GM12878 (cell line): ENCODE results near the gene UBE2M. TPM values are rescaled to one million over a fixed set of nuclear protein-coding genes. Genes with fewer than 3 reads are reported as not detected.

Experiments used
- ATAC-seq: fragments of 200-7000 bp; cut with Tn5 transposase; 3 replicates; pipeline ENCODE4 v1.9.1; 2020; ENCODE audit warnings: mild to moderate bottlenecking, moderate library complexity
- BruUV-seq: library from RNA; stranded (reverse); fragments of 400-500 nt; replicated peaks from 2 replicates; lab custom pipeline; 2021; lab: Mats Ljungman, UMichigan
- CTCF ChIA-PET: fragments of 300-600 bp; sonication (Branson Sonifier 250); formaldehyde crosslinking; extraction: SDS; loops from one replicate; lab custom pipeline; 2021; ENCODE audit warnings: inconsistent platforms; lab: Yijun Ruan, JAX
- POLR2A ChIA-PET: fragments of 350-600 bp; formaldehyde crosslinking; extraction: SDS; loops from one replicate; lab custom pipeline; 2021; ENCODE audit warnings: inconsistent platforms; lab: Charles Lee
- RAD21 ChIA-PET: fragments of 300-600 bp; sonication (Branson Sonifier 250); formaldehyde crosslinking; loops from one replicate; lab custom pipeline; 2023; ENCODE audit warnings: antibody characterized with exemption; ENCODE audit not compliant: unreplicated experiment; lab: Charles Lee
- SMC1A ChIA-PET: fragments of 300-600 bp; sonication (Branson Sonifier 250); formaldehyde crosslinking; loops from one replicate; lab custom pipeline; 2023; ENCODE audit not compliant: unreplicated experiment, uncharacterized antibody; lab: Charles Lee
- DNase-seq: peaks from one replicate; pipeline ENCODE4 v3.0.0-alpha.2; 2011; ENCODE audit warnings: low read depth, low spot score
- FAIRE-seq: peaks from 3 replicates; lab custom pipeline; 2011; peaks lifted over from hg19 to GRCh38; lab: Jason Lieb, UNC
- H2AFZ ChIP-seq: 2 replicates; pipeline ENCODE4 v1.6.0; 2011; ENCODE audit warnings: low read depth, low read length, control low read depth; ENCODE audit not compliant: control insufficient read depth
- H3K27ac ChIP-seq: 2 replicates; pipeline ENCODE4 v1.5.1; 2011; ENCODE audit warnings: control low read depth; ENCODE audit not compliant: control insufficient read depth, insufficient read depth
- H3K27me3 ChIP-seq, 2 experiments: replicated peaks in 1 of 2; 2 replicates each; pipeline versions ENCODE4 v1.6.0 to v1.6.1; 2011; ENCODE audit warnings: low read length in 1 of 2; ENCODE audit not compliant: control insufficient read depth in 2 of 2, insufficient read depth in 2 of 2
- H3K36me3 ChIP-seq, 2 experiments: 2 replicates each; pipeline ENCODE4 v1.5.1; 2011; ENCODE audit warnings: low read length in 1 of 2; ENCODE audit not compliant: control insufficient read depth in 2 of 2, insufficient read depth in 2 of 2
- H3K4me1 ChIP-seq: 2 replicates; pipeline ENCODE4 v1.6.1; 2011; ENCODE audit warnings: mild to moderate bottlenecking, low read length, moderate library complexity, mixed read lengths; ENCODE audit not compliant: control insufficient read depth, insufficient read depth
- H3K4me2 ChIP-seq: 2 replicates; pipeline ENCODE4 v1.6.0; 2011; ENCODE audit warnings: control low read depth; ENCODE audit not compliant: control insufficient read depth, insufficient read depth
- H3K4me3 ChIP-seq: fragments of 200-600 bp; sonication (generic); 2 replicates; pipeline ENCODE4 v1.5.1; 2016
- H3K79me2 ChIP-seq: 2 replicates; pipeline ENCODE4 v1.6.0; 2011; ENCODE audit warnings: low read length; ENCODE audit not compliant: control insufficient read depth, insufficient read depth
- H3K9ac ChIP-seq: 2 replicates; pipeline ENCODE4 v1.8.0; 2011; ENCODE audit warnings: low read length, control low read depth, mixed read lengths; ENCODE audit not compliant: control insufficient read depth, insufficient read depth
- H3K9me3 ChIP-seq: replicated peaks from 3 replicates; pipeline ENCODE4 v1.5.1; 2011; ENCODE audit warnings: mild to moderate bottlenecking, low read length; ENCODE audit not compliant: control insufficient read depth, insufficient read depth
- H4K20me1 ChIP-seq: 2 replicates; pipeline ENCODE4 v1.6.0; 2011; ENCODE audit not compliant: control insufficient read depth, insufficient read depth
- CBX3 ChIP-seq: fragments of 200-600 bp; sonication (generic); IDR thresholded peaks from 2 replicates; pipeline ENCODE4 v1.6.1; 2016; ENCODE audit warnings: low read depth, borderline replicate concordance
- HDAC2 ChIP-seq: fragments of 200-600 bp; sonication (generic); IDR thresholded peaks from 2 replicates; pipeline ENCODE4 v1.6.1; 2017
- NR2C1 ChIP-seq: fragments of 450-650 bp; IDR thresholded peaks from 2 replicates; pipeline ENCODE4 v1.6.1; 2017; ENCODE audit warnings: antibody characterized with exemption, mild to moderate bottlenecking, moderate library complexity
- NR2C2 ChIP-seq: IDR thresholded peaks from 2 replicates; pipeline ENCODE4 v1.6.1; 2011; ENCODE audit warnings: borderline replicate concordance, low read depth; ENCODE audit not compliant: control insufficient read depth, insufficient read length
- SMC3 ChIP-seq: IDR thresholded peaks from 2 replicates; pipeline ENCODE4 v1.6.1; 2011; ENCODE audit warnings: low read length, improper control_type of control experiment, borderline replicate concordance
- SRF ChIP-seq, 2 experiments: IDR thresholded peaks; 2 replicates each; pipeline ENCODE4 v1.6.1; 2011; ENCODE audit warnings: low read depth in 2 of 2, low read length in 2 of 2, mild to moderate bottlenecking in 1 of 2, moderate library complexity in 1 of 2
- STAT3 ChIP-seq: IDR thresholded peaks from 2 replicates; pipeline ENCODE4 v1.6.1; 2011; ENCODE audit warnings: low read depth, low read length, improper control_type of control experiment
- TAF1 ChIP-seq: IDR thresholded peaks from 2 replicates; pipeline ENCODE4 v1.6.1; 2011; ENCODE audit warnings: mild to moderate bottlenecking, low read depth, low read length, borderline replicate concordance
- WRNIP1 ChIP-seq: IDR thresholded peaks from 2 replicates; pipeline ENCODE4 v1.6.1; 2011; ENCODE audit warnings: low read depth, low read length, improper control_type of control experiment, borderline replicate concordance
- ZNF24 ChIP-seq: fragments of 450-650 bp; IDR thresholded peaks from 2 replicates; pipeline ENCODE4 v1.6.1; 2017; ENCODE audit warnings: antibody characterized with exemption, mild to moderate bottlenecking
- WGBS: methylation state at CpG from one replicate; pipeline ENCODE4 v1.1.6; 2016; ENCODE audit warnings: low lambda C conversion rate; ENCODE audit not compliant: insufficient replicate concordance, insufficient coverage; ENCODE audit errors: missing lambda C conversion rate; 5-methylcytosine and 5-hydroxymethylcytosine counted together
- in situ Hi-C: fragments of 300-500 bp; cut with MboI; formaldehyde crosslinking; loops from 9 replicates; pipeline ENCODE4 v1.14.3; 2018; ENCODE audit warnings: mixed read lengths
- intact Hi-C: fragments of 100-400 bp; cut with micrococcal nuclease; formaldehyde crosslinking; loops from one replicate; pipeline ENCODE4 v1.14.2; 2022; ENCODE audit not compliant: unreplicated experiment
- polyA plus RNA-seq, 11 experiments: library from polyadenylated mRNA; depleted of rRNA in 4 of 11; unstranded in 6 of 11; stranded (reverse) in 5 of 11; fragments of >200 nt; fragmentation: Nextera tagmentation in 4 of 11; fragmentation: Illumina TruSeq in 1 of 11; extraction: Ambion mirVana in 4 of 11; extraction: Trizol in 1 of 11; gene quantifications; 1 replicate in 1 of 11; 2 replicates in 10 of 11; pipeline versions ENCODE4 v1.2.1 to v1.2.3, GENCODE V29; 2011 to 2016; ENCODE audit warnings: inconsistent platforms in 2 of 11, missing spikeins in 2 of 11, low read depth in 1 of 11
- total RNA-seq, 4 experiments: library from RNA; depleted of rRNA in 3 of 4; stranded (reverse); fragments of >200 nt in 3 of 4; fragmentation: Illumina TruSeq in 1 of 4; extraction: Trizol in 1 of 4; gene quantifications; 2 replicates each; pipeline versions ENCODE4 v1.2.1 to v1.2.3, GENCODE V29; 2013 to 2021
- TF ChIP-seq, protein P1 (sequence below): IDR thresholded peaks from 2 replicates; pipeline ENCODE4 v1.6.1; 2012; ENCODE audit warnings: mild to moderate bottlenecking, low read depth, low read length
- TF ChIP-seq, protein P2 (sequence below): IDR thresholded peaks from 2 replicates; pipeline ENCODE4 v1.6.1; 2012; ENCODE audit warnings: low read depth, low read length, improper control_type of control experiment

UBE2M gene
- total and polyA plus RNA-seq, 10 of the 15 experiments (the other 5 are each of a cell fraction or from before 2014, with no cell fraction given), result 1.4 to 105 (median 73.9) TPM

DNA sequence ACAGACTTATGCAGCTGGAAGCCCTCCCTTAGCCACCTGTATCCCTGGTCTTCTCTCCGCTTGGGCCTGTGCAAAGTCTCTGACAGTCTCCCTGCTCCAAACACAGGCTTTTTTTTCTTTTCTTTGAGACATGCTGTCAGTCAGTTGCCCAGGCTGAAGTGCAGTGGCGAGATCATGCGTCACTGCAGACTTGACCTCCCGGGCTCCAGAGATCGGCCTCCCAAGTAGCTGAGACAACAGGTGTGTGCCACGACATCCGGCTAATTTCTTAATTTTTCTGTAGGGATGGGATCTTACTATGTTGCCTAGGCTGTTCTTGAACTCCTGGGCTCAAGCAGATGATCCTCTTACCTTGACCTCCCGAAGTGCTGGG, 13.2 kb upstream of the UBE2M start:
- ChIA-PET CTCF (interaction anchor here (0.8 to 1.2 kb wide), 2 partner anchors 9 to 12 kb away, joined by 4 to 5 read pairs; no protein-coding TSS in a partner anchor), POLR2A (interaction anchor here (1.6 to 6.0 kb wide), 3 partner anchors 10 to 17 kb away, joined by 5 to 46 read pairs (median 8); partner anchors contain the start of genes CHMP2A and UBE2M), RAD21 (interaction anchor here (1.2 kb wide), 1 partner anchor 51 kb away, joined by 3 read pairs; no protein-coding TSS in a partner anchor), SMC1A (interaction anchor here (1.2 to 1.9 kb wide), 3 partner anchors 10 to 51 kb away, joined by 3 to 7 read pairs (median 5); partner anchors contain the start of gene ZBTB45)
- intact Hi-C loops, result no loop called here
- in situ Hi-C loops, result no loop called here
- Histone ChIP-seq H3K27ac (no peak overlapping the region), H3K4me1 (peaks cover 9% of the 10 kb centered on the region), H3K9me3 (no peaks in the 10 kb centered on the region), H3K36me3 (peaks cover 2 to 3% of the 10 kb centered on the region in 2 experiments; a peak in 3 of 4 replicates), H4K20me1 (no peaks in the 10 kb centered on the region), H3K4me3 (no peak overlapping the region), H3K27me3 (no peaks in the 10 kb centered on the region), H3K9ac (no peak overlapping the region), H3K4me2 (peak overlapping the region; percentile 81), H2AFZ (no peak overlapping the region), H3K79me2 (peaks cover 5% of the 10 kb centered on the region)
- WGBS, result 94% methylated on average over 8 of the region's 8 CpGs
- BruUV-seq, result TSS peak; percentile 57
- DNase-seq (no peak), ATAC-seq (no peak), FAIRE-seq (no peak)
- no peak for TF ChIP-seq TAF1
- no peak for TF ChIP-seq WRNIP1
- TF ChIP-seq ZNF24, result no peak
- TF ChIP-seq SMC3, result no peak
- TF ChIP-seq, protein P1, sequence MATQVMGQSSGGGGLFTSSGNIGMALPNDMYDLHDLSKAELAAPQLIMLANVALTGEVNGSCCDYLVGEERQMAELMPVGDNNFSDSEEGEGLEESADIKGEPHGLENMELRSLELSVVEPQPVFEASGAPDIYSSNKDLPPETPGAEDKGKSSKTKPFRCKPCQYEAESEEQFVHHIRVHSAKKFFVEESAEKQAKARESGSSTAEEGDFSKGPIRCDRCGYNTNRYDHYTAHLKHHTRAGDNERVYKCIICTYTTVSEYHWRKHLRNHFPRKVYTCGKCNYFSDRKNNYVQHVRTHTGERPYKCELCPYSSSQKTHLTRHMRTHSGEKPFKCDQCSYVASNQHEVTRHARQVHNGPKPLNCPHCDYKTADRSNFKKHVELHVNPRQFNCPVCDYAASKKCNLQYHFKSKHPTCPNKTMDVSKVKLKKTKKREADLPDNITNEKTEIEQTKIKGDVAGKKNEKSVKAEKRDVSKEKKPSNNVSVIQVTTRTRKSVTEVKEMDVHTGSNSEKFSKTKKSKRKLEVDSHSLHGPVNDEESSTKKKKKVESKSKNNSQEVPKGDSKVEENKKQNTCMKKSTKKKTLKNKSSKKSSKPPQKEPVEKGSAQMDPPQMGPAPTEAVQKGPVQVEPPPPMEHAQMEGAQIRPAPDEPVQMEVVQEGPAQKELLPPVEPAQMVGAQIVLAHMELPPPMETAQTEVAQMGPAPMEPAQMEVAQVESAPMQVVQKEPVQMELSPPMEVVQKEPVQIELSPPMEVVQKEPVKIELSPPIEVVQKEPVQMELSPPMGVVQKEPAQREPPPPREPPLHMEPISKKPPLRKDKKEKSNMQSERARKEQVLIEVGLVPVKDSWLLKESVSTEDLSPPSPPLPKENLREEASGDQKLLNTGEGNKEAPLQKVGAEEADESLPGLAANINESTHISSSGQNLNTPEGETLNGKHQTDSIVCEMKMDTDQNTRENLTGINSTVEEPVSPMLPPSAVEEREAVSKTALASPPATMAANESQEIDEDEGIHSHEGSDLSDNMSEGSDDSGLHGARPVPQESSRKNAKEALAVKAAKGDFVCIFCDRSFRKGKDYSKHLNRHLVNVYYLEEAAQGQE, result no peak
- TF ChIP-seq STAT3, result no peak
- no peak for TF ChIP-seq SRF (IDR thresholded peaks at IDR 0.05; ENCODE audit: low read depth in 2 of 2, low read length in 2 of 2)
- TF ChIP-seq NR2C1, result no peak
- TF ChIP-seq, protein P2, sequence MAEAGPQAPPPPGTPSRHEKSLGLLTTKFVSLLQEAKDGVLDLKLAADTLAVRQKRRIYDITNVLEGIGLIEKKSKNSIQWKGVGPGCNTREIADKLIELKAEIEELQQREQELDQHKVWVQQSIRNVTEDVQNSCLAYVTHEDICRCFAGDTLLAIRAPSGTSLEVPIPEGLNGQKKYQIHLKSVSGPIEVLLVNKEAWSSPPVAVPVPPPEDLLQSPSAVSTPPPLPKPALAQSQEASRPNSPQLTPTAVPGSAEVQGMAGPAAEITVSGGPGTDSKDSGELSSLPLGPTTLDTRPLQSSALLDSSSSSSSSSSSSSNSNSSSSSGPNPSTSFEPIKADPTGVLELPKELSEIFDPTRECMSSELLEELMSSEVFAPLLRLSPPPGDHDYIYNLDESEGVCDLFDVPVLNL, result no peak
- TF ChIP-seq CBX3, result no peak
- no peak for TF ChIP-seq HDAC2
- TF ChIP-seq NR2C2, result no peak
